Transverse colon (tissue), 4 donors: ENCODE data around the gene TXN. TPM values are rescaled to one million over a fixed set of nuclear protein-coding genes. Genes with fewer than 3 reads are reported as not detected.

Source experiments
- DNase-seq: peaks from one replicate; pipeline ENCODE4 v3.0.0-alpha.2; 2019
- H3K27ac ChIP-seq, 4 donors: fragments of 200-600 bp; sonication (generic); 2 replicates each; pipeline ENCODE4 v1.5.1; 2016 to 2018; ENCODE audit warnings: inconsistent platforms in 4 of 4
- H3K27me3 ChIP-seq: fragments of 200-600 bp; sonication (generic); 2 replicates; pipeline ENCODE4 v1.5.1; 2017; ENCODE audit warnings: inconsistent platforms
- H3K36me3 ChIP-seq, 4 donors: fragments of 200-600 bp; sonication (generic); 2 replicates each; pipeline ENCODE4 v1.5.1; 2017 to 2019; ENCODE audit warnings: inconsistent platforms in 4 of 4
- H3K4me1 ChIP-seq, 4 donors: fragments of 200-600 bp; sonication (generic); 2 replicates each; pipeline ENCODE4 v1.5.1; 2017 to 2020; ENCODE audit warnings: inconsistent platforms in 4 of 4
- H3K4me3 ChIP-seq, 4 donors: fragments of 200-600 bp; sonication (generic); 1 replicate in 1 of 4; 2 replicates in 3 of 4; pipeline versions ENCODE4 v1.5.1 to v1.6.1; 2017 to 2019; ENCODE audit warnings: inconsistent platforms in 4 of 4
- H3K9me3 ChIP-seq, 2 donors: fragments of 200-600 bp; sonication (generic); 2 replicates each; pipeline ENCODE4 v1.5.1; 2017 to 2019; ENCODE audit warnings: inconsistent platforms in 2 of 2
- CTCF ChIP-seq, 5 experiments: fragments of 200-600 bp in 3 of 5; fragments of 450-650 bp in 2 of 5; sonication (generic) in 3 of 5; IDR thresholded peaks; 1 replicate in 2 of 5; 2 replicates in 3 of 5; pipeline ENCODE4 v1.5.1; 2016 to 2017; ENCODE audit warnings: antibody characterized with exemption in 5 of 5, inconsistent platforms in 3 of 5, mild to moderate bottlenecking in 2 of 5, moderate library complexity in 1 of 5
- EP300 ChIP-seq: sonication (generic); formaldehyde crosslinking; IDR thresholded peaks from one replicate; pipeline ENCODE4 v1.6.1; 2017; ENCODE audit warnings: antibody characterized with exemption, low read depth
- POLR2A ChIP-seq: fragments of 450-650 bp; IDR thresholded peaks from one replicate; pipeline ENCODE4 v1.6.1; 2016; ENCODE audit warnings: antibody characterized with exemption, mild to moderate bottlenecking, moderate library complexity
- POLR2AphosphoS5 ChIP-seq, 3 donors: sonication (generic); formaldehyde crosslinking; IDR thresholded peaks; one replicate each; pipeline ENCODE4 v1.6.1; 2016; ENCODE audit warnings: antibody characterized with exemption in 3 of 3
- WGBS, 2 donors: methylation state at CpG; one replicate each; pipeline ENCODE4 v1.1.5; 2018; ENCODE audit warnings: low coverage in 1 of 2; 5-methylcytosine and 5-hydroxymethylcytosine counted together
- in situ Hi-C, 4 donors: fragments of 200-750 bp; cut with MboI; loops; one replicate each; pipeline versions ENCODE4 v1.15.0 to v1.15.1; 2017; ENCODE audit warnings: low sequenced_read_pairs in 3 of 4, low pct_ligation_motif_present in 1 of 4, low pct_unique_long_range_greater_than_20kb in 1 of 4
- intact Hi-C: fragments of 100-400 bp; cut with DNase I; formaldehyde crosslinking; loops from one replicate; pipeline ENCODE4 v1.15.1; 2023; ENCODE audit warnings: low total_unique reads
- total RNA-seq, 4 donors: library from RNA; depleted of rRNA; stranded (reverse); fragments of >200 nt; gene quantifications; one replicate each; pipeline ENCODE4 v1.1.0, GENCODE V29; 2016

TXN gene
- total RNA-seq, 4 donors from 2014 or later, result 52.4 to 275 (median 182) TPM

GRCh38 chr9:110241260-110241857 lies 14.9 kb downstream of the TXN start:
- Histone ChIP-seq H3K4me1 (no peaks in the 10 kb centered on the region), H3K9me3 (no peaks in the 10 kb centered on the region), H3K27ac (no peak overlapping the region), H3K27me3 (no peaks in the 10 kb centered on the region), H3K36me3 (peaks cover 0 to 31% (median 13%) of the 10 kb centered on the region in 4 donors), H3K4me3 (no peak overlapping the region)
- WGBS, 2 donors, result 87 to 96% methylated on average over 3 of the region's 3 CpGs
- no peak for TF ChIP-seq CTCF (IDR thresholded peaks at IDR 0.05)
- TF ChIP-seq POLR2A, result no peak
- no peak for TF ChIP-seq POLR2AphosphoS5 (IDR thresholded peaks at IDR 0.05)
- no peak for TF ChIP-seq EP300
- intact Hi-C loops (no loop called here), in situ Hi-C loops (no loop called here)
- no peak for DNase-seq

- H3K36me3 ChIP-seq, result peaks cover 0 to 27% (median 13%) of the 10 kb centered on the region in 4 donors
- WGBS, 2 donors, result 33 to 37% methylated on average over 1 of the region's 1 CpG
- no peaks in the 10 kb centered on the region for H3K27me3 ChIP-seq
- no peaks in the 10 kb centered on the region for H3K4me1 ChIP-seq
- in situ Hi-C loops, result no loop called here
- no peak overlapping the region for H3K27ac ChIP-seq
- DNase-seq, result no peak
- H3K4me3 ChIP-seq, result no peak overlapping the region
- TF ChIP-seq CTCF (IDR thresholded peaks at IDR 0.05) (no peak), EP300 (no peak), POLR2A (no peak), POLR2AphosphoS5 (IDR thresholded peaks at IDR 0.05) (no peak)
- H3K9me3 ChIP-seq, result peaks cover 0 to 3% of the 10 kb centered on the region in 2 donors
- intact Hi-C loops, result no loop called here
These were observed 16.1 kb downstream of the TXN start for GRCh38 chr9:110240198-110240597.

- intact Hi-C loops, result no loop called here
These were observed 28.0 kb downstream of the TXN start for GRCh38 chr9:110228321-110228720.

GRCh38 chr9:110224583-110224982 lies 31.7 kb downstream of the TXN start:
- H3K36me3 ChIP-seq, result no peaks in the 10 kb centered on the region
- DNase-seq, result no peak
- intact Hi-C loops (no loop called here), in situ Hi-C loops (no loop called here)
- H3K27ac ChIP-seq, result no peak overlapping the region
- 75 to 88% methylated on average over 3 of the region's 3 CpGs for WGBS, 2 donors
- TF ChIP-seq CTCF (IDR thresholded peaks at IDR 0.05), result no peak
- no peaks in the 10 kb centered on the region for H3K9me3 ChIP-seq
- peaks cover 0 to 12% (median 3%) of the 10 kb centered on the region in 4 donors for H3K4me1 ChIP-seq
- H3K4me3 ChIP-seq, result no peak overlapping the region
- H3K27me3 ChIP-seq, result no peaks in the 10 kb centered on the region

More at GRCh38 chr9:110228321-110228720, 28.0 kb downstream of the TXN start:
- H3K27ac ChIP-seq, result no peak overlapping the region
- H3K4me1 ChIP-seq, result no peaks in the 10 kb centered on the region
- no peaks in the 10 kb centered on the region for H3K9me3 ChIP-seq
- no peak for TF ChIP-seq POLR2AphosphoS5 (IDR thresholded peaks at IDR 0.05)
- no peak for TF ChIP-seq POLR2A
- no peak for TF ChIP-seq EP300
- TF ChIP-seq CTCF (IDR thresholded peaks at IDR 0.05), result no peak
- H3K4me3 ChIP-seq, result no peak overlapping the region
- no peak for DNase-seq
- WGBS, 2 donors, result 83 to 88% methylated on average over 1 to 2 of the region's 2 CpGs
- in situ Hi-C loops, result no loop called here
- H3K36me3 ChIP-seq, result no peaks in the 10 kb centered on the region
- H3K27me3 ChIP-seq, result no peaks in the 10 kb centered on the region
